AG04449 (cell line): Measurements from ENCODE around the gene PDGFB.
"Not testable (repeated sequence)": the region's sequence is repeated elsewhere in the genome, so short reads cannot be mapped to it uniquely, and the experiment has no call there.

Experiments
- CTCF ChIA-PET: fragments of 350-600 bp; formaldehyde crosslinking; extraction: SDS; loops from one replicate; lab custom pipeline; 2021; ENCODE audit warnings: antibody characterized with exemption; lab: Yijun Ruan, JAX
- POLR2A ChIA-PET: fragments of 400-600, 350-600 bp; formaldehyde crosslinking; extraction: SDS; loops from one replicate; lab custom pipeline; 2020; ENCODE audit warnings: antibody characterized with exemption, inconsistent platforms; lab: Yijun Ruan, JAX
- DNase-seq: peaks from one replicate; pipeline ENCODE4 v3.0.0-alpha.2; 2010; ENCODE audit warnings: low read depth, low spot score
- H3K4me3 ChIP-seq: 2 replicates; pipeline ENCODE4 v1.5.1; 2011; ENCODE audit warnings: low read depth, mild to moderate bottlenecking, control low read depth, low read length
- CTCF ChIP-seq: IDR thresholded peaks from one replicate; pipeline ENCODE4 v1.5.1; 2011; ENCODE audit warnings: mild to moderate bottlenecking, moderate library complexity, low read length, control low read depth, inconsistent platforms; ENCODE audit not compliant: insufficient read depth; ENCODE audit errors: missing control alignments

The PDGFB gene

GRCh38 chr22:39221999-39222686 is 22.6 kb downstream of the PDGFB start:
- DNase-seq: no peak
- POLR2A ChIA-PET: no interaction called here
- H3K4me3 ChIP-seq: no peak overlapping the region
- CTCF ChIA-PET: no interaction called here
- no peak for TF ChIP-seq CTCF

GRCh38 chr22:39220890-39221850 is 23.6 kb downstream of the PDGFB start:
- CTCF ChIA-PET: no interaction called here
- no peak for DNase-seq
- TF ChIP-seq CTCF: no peak
- POLR2A ChIA-PET: no interaction called here
- H3K4me3 ChIP-seq: no peak overlapping the region

- CTCF ChIA-PET: no interaction called here
- DNase-seq: no peak
- POLR2A ChIA-PET: no interaction called here
- no peak overlapping the region for H3K4me3 ChIP-seq
- no peak for TF ChIP-seq CTCF
Measured at GRCh38 chr22:39220450-39220849, 24.3 kb downstream of the PDGFB start.

- no peak for DNase-seq
- H3K4me3 ChIP-seq: no peak overlapping the region
- TF ChIP-seq CTCF: no peak
- CTCF ChIA-PET: no interaction called here
- POLR2A ChIA-PET: no interaction called here
Measured at GRCh38 chr22:39219071-39220039, 25.4 kb downstream of the PDGFB start.

GRCh38 chr22:39218432-39218831 is 26.4 kb downstream of the PDGFB start:
- CTCF ChIA-PET, H3K4me3 ChIP-seq, DNase-seq, POLR2A ChIA-PET: not testable (repeated sequence)

GRCh38 chr22:39216143-39216490 is 28.7 kb downstream of the PDGFB start:
- no peak overlapping the region for H3K4me3 ChIP-seq
- TF ChIP-seq CTCF: no peak
- ChIA-PET POLR2A (no interaction called here), CTCF (interaction anchor here (1.5 to 3.1 kb wide), 3 partner anchors 13 to 46 kb away, joined by 4 to 15 read pairs (median 8); no protein-coding TSS in a partner anchor)
- DNase-seq: no peak
